Stomach (tissue), 4 donors: Measurements from ENCODE around the gene PSMA6.
"Not testable (repeated sequence)": the region's sequence is repeated elsewhere in the genome, so short reads cannot be mapped to it uniquely, and the experiment has no call there.

ENCODE experiments used
- EP300 ChIP-seq: sonication (generic); formaldehyde crosslinking; IDR thresholded peaks from one replicate; pipeline ENCODE4 v1.6.1; 2017; ENCODE audit warnings: antibody characterized with exemption
- POLR2A ChIP-seq, 4 donors: fragments of 450-650 bp; IDR thresholded peaks; one replicate each; pipeline ENCODE4 v1.6.1; 2016; ENCODE audit warnings: antibody characterized with exemption in 4 of 4, control low read depth in 2 of 4, mild to moderate bottlenecking in 1 of 4, moderate library complexity in 1 of 4
- POLR2AphosphoS5 ChIP-seq, 3 donors: sonication (generic); formaldehyde crosslinking; IDR thresholded peaks; one replicate each; pipeline ENCODE4 v1.6.1; 2016; ENCODE audit warnings: antibody characterized with exemption in 3 of 3
- TF ChIP-seq, protein P1 (sequence below), 7 experiments: fragments of 450-650 bp in 4 of 7; fragments of 200-600 bp in 3 of 7; sonication (generic) in 3 of 7; IDR thresholded peaks; one replicate each; pipeline ENCODE4 v1.5.1; 2016 to 2019; ENCODE audit warnings: antibody characterized with exemption in 7 of 7, control low read depth in 2 of 7, mild to moderate bottlenecking in 1 of 7

DNA sequence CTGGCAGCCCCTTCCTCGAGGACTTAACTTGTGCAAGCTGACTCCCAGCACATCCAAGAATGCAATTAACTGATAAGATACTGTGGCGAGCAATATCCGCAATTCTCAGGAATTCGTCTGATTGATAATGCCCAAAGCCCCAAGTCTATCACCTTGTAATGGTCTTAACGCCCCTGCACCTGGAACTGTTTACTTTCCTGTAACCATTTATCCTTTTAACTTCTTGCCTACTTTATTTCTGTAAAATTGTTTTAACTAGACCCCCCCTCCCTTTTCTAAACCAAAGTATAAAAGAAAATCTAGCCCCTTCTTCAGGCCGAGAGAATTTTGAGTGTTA is 55.8 kb downstream of the PSMA6 start:
- TF ChIP-seq, protein P1, sequence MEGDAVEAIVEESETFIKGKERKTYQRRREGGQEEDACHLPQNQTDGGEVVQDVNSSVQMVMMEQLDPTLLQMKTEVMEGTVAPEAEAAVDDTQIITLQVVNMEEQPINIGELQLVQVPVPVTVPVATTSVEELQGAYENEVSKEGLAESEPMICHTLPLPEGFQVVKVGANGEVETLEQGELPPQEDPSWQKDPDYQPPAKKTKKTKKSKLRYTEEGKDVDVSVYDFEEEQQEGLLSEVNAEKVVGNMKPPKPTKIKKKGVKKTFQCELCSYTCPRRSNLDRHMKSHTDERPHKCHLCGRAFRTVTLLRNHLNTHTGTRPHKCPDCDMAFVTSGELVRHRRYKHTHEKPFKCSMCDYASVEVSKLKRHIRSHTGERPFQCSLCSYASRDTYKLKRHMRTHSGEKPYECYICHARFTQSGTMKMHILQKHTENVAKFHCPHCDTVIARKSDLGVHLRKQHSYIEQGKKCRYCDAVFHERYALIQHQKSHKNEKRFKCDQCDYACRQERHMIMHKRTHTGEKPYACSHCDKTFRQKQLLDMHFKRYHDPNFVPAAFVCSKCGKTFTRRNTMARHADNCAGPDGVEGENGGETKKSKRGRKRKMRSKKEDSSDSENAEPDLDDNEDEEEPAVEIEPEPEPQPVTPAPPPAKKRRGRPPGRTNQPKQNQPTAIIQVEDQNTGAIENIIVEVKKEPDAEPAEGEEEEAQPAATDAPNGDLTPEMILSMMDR (IDR thresholded peaks at IDR 0.05), result not testable (repeated sequence)
- not testable (repeated sequence) for TF ChIP-seq POLR2A (IDR thresholded peaks at IDR 0.05); POLR2AphosphoS5 (IDR thresholded peaks at IDR 0.05); EP300
